ENCODE measurements around the gene CDK15. TPM values are rescaled to one million over a fixed set of nuclear protein-coding genes. Genes with fewer than 3 reads are reported as not detected.

CDK15 gene
- total RNA-seq, 2 donors from 2014 or later, result 1.2 TPM; not detected in 1

GRCh38 chr2:201765799-201766198 is 40.5 kb upstream of the CDK15 start:
- intact Hi-C loops (cut with DNase I), result no loop called here
- Histone ChIP-seq H3K9me3 (no peaks in the 10 kb centered on the region), H3K4me1 (replicated peaks) (no peaks in the 10 kb centered on the region), H3K27me3 (replicated peaks; ENCODE audit: insufficient read depth) (no peaks in the 10 kb centered on the region), H3K27ac (no peak overlapping the region), H3K36me3 (no peaks in the 10 kb centered on the region), H3K4me3 (no peak overlapping the region)
- no peak for DNase-seq (ENCODE audit: low spot score)
- TF ChIP-seq POLR2A (IDR thresholded peaks at IDR 0.05) (no peak), POLR2AphosphoS5 (IDR thresholded peaks at IDR 0.05) (no peak)
- TF ChIP-seq, protein P1, sequence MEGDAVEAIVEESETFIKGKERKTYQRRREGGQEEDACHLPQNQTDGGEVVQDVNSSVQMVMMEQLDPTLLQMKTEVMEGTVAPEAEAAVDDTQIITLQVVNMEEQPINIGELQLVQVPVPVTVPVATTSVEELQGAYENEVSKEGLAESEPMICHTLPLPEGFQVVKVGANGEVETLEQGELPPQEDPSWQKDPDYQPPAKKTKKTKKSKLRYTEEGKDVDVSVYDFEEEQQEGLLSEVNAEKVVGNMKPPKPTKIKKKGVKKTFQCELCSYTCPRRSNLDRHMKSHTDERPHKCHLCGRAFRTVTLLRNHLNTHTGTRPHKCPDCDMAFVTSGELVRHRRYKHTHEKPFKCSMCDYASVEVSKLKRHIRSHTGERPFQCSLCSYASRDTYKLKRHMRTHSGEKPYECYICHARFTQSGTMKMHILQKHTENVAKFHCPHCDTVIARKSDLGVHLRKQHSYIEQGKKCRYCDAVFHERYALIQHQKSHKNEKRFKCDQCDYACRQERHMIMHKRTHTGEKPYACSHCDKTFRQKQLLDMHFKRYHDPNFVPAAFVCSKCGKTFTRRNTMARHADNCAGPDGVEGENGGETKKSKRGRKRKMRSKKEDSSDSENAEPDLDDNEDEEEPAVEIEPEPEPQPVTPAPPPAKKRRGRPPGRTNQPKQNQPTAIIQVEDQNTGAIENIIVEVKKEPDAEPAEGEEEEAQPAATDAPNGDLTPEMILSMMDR (IDR thresholded peaks at IDR 0.05), result no peak

DNA sequence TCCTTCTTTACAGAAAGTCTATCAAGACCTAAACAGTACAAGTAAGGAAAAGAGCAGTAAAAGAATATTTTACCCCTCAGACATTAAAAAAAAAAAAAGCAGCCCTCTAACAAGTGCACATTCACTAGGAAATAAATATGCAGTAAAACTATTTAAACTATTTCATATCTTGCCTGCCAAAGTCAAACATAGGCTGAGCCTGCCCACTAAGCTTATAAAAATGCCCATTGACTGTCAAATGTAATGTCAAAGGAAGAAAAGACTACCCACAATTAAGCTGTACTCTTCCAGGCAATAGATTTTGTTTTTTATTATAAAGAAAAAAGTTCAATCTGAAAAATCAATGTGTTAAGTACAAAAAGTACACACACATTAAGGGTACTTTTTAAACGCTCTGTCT is 37.4 kb upstream of the CDK15 start:
- H3K9me3 ChIP-seq, result no peaks in the 10 kb centered on the region
- no peak overlapping the region for H3K4me3 ChIP-seq
- WGBS, result 45% methylated on average over 1 of the region's 1 CpG
- no peak overlapping the region for H3K27ac ChIP-seq
- no peaks in the 10 kb centered on the region for H3K36me3 ChIP-seq
- H3K27me3 ChIP-seq (replicated peaks; ENCODE audit: insufficient read depth), result no peaks in the 10 kb centered on the region
- intact Hi-C loops (cut with DNase I), result no loop called here
- DNase-seq (ENCODE audit: low spot score), result no peak
- H3K4me1 ChIP-seq (replicated peaks), result no peaks in the 10 kb centered on the region
- TF ChIP-seq POLR2A (IDR thresholded peaks at IDR 0.05) (no peak), POLR2AphosphoS5 (IDR thresholded peaks at IDR 0.05) (no peak)
- TF ChIP-seq, protein P1 (IDR thresholded peaks at IDR 0.05), result no peak

DNA sequence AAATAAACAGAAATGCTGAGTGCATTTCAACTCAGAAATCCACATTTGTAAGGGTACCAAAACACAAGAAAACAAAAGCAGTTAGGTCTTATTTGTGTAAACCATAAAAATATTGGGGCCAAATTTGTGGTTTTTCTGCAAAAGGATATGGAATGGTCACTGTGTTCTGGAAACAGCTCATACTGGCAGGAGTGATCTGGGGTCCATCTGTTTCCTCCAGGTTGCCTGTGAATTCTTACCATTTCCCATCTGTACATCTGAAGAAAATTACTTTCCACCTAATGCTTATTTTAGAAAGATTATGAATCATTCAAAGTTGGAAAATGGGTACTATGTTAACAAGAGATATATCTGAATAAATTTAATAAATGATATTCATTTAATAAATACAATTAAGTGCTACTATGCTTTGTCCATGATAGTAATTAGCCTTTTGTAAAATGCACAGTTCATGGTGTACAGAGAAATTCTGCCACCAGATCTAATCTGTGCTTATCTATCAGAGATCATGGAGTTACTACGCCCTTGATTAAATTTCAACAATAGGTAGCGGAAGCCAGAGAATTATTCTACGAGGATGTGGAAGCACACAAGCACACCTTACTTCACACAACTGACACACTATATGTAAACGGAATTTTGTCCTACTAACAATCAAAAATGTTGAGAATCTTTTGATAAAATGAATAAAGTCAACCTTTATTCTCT is 36.5 kb upstream of the CDK15 start:
- Histone ChIP-seq H3K4me1 (replicated peaks) (no peaks in the 10 kb centered on the region), H3K27ac (no peak overlapping the region), H3K4me3 (no peak overlapping the region), H3K9me3 (no peaks in the 10 kb centered on the region), H3K36me3 (no peaks in the 10 kb centered on the region), H3K27me3 (replicated peaks; ENCODE audit: insufficient read depth) (no peaks in the 10 kb centered on the region)
- TF ChIP-seq POLR2A (IDR thresholded peaks at IDR 0.05), result no peak
- no peak for TF ChIP-seq POLR2AphosphoS5 (IDR thresholded peaks at IDR 0.05)
- TF ChIP-seq, protein P1 (IDR thresholded peaks at IDR 0.05), result no peak
- intact Hi-C loops (cut with DNase I), result no loop called here
- no peak for DNase-seq (ENCODE audit: low spot score)
- WGBS, result 57% methylated on average over 4 of the region's 4 CpGs

DNA sequence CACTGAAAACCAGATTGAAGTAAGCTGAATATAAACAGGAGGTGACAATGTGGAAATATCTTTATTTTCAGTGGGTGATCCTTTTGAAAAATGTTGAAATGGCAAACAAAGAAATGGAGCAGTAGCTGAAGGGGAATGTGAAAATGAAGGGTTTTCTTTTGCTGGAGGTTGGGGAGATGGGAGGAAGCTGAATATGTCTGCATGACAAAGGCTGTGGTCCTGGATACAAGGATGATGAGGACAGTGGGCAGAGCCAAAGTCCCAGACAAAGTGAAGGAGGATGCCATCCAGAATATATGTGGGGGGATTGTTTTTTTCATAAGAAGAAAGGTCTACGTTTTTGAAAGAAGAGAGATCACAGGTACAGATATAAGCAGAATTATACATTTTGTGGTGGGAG is 32.3 kb upstream of the CDK15 start:
- H3K4me1 ChIP-seq (replicated peaks), result no peaks in the 10 kb centered on the region
- WGBS, result 69% methylated on average over 1 of the region's 1 CpG
- TF ChIP-seq, protein P1 (IDR thresholded peaks at IDR 0.05), result no peak
- TF ChIP-seq POLR2A (IDR thresholded peaks at IDR 0.05), result no peak
- TF ChIP-seq POLR2AphosphoS5 (IDR thresholded peaks at IDR 0.05), result no peak
- no peak overlapping the region for H3K4me3 ChIP-seq
- intact Hi-C loops (cut with DNase I), result no loop called here
- no peak overlapping the region for H3K27ac ChIP-seq
- no peaks in the 10 kb centered on the region for H3K9me3 ChIP-seq
- H3K36me3 ChIP-seq, result no peaks in the 10 kb centered on the region
- DNase-seq (ENCODE audit: low spot score), result no peak
- H3K27me3 ChIP-seq (replicated peaks; ENCODE audit: insufficient read depth), result no peaks in the 10 kb centered on the region

- H3K9me3 ChIP-seq, result no peaks in the 10 kb centered on the region
- WGBS, result 88% methylated on average over 2 of the region's 2 CpGs
- H3K4me3 ChIP-seq, result no peak overlapping the region
- intact Hi-C loops (cut with DNase I), result no loop called here
- no peaks in the 10 kb centered on the region for H3K4me1 ChIP-seq (replicated peaks)
- no peak for DNase-seq (ENCODE audit: low spot score)
- no peak for TF ChIP-seq POLR2A (IDR thresholded peaks at IDR 0.05)
- TF ChIP-seq POLR2AphosphoS5 (IDR thresholded peaks at IDR 0.05), result no peak
- TF ChIP-seq, protein P1 (IDR thresholded peaks at IDR 0.05), result no peak
- no peak overlapping the region for H3K27ac ChIP-seq
- H3K36me3 ChIP-seq, result no peaks in the 10 kb centered on the region
- no peaks in the 10 kb centered on the region for H3K27me3 ChIP-seq (replicated peaks; ENCODE audit: insufficient read depth)
These were observed 31.8 kb upstream of the CDK15 start for GRCh38 chr2:201774546-201774945.

Measured in prostate gland (tissue), 2 donors.